NCI-H2081 treated with DMSO at 0.1 percent for 48 hours (cell line): ENCODE results near the gene LRFN2.

Experiments
- DNase-seq: peaks from one replicate; lab custom pipeline; 2025; lab: John Stamatoyannopoulos, UW

The LRFN2 gene

GRCh38 chr6:40586369-40587201 lies 579 bp downstream of the LRFN2 start:
- DNase-seq: no peak

- DNase-seq: no peak
These were observed 1.4 kb downstream of the LRFN2 start for GRCh38 chr6:40585651-40586269.

DNA sequence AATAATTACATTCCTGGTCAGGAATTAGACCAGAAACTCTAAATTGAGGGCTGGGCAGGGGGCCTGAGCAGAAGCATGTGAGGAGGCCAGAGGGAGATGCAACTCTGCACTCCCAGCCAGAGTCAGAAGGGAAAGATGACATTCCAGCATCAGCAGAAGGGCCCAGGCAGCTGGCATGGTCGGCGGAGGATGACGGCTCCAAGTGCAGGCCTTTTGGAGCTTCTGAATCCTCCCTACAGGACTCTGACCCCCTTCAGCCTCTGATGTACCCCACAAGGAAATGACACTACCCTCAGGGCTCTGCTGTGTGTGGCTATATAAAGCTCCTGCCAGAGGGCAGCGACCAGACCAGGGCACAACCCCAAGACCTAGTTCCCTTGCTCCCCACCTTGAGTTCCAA lies 1.9 kb downstream of the LRFN2 start:
- DNase-seq: no peak

DNA sequence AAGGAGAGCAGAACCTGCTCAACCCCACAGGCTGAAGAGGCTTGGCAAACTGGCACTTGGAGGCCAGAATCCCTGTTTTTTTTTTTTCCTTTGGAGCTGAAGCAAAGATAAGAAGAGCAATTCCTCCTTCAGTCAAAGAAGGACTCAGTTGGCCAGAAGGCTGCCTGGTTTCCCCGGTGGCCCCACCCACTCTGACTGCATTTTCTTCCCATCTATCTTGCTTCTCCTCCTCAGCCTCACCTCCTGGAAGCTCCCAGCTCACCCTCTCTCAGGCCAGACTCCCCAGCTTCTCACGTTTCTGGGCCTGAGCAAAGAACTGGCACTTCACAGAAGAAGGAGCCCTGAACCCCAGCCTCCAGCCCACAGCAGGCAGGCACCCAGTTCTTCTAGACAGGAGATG lies 2.4 kb downstream of the LRFN2 start:
- DNase-seq: no peak

DNA sequence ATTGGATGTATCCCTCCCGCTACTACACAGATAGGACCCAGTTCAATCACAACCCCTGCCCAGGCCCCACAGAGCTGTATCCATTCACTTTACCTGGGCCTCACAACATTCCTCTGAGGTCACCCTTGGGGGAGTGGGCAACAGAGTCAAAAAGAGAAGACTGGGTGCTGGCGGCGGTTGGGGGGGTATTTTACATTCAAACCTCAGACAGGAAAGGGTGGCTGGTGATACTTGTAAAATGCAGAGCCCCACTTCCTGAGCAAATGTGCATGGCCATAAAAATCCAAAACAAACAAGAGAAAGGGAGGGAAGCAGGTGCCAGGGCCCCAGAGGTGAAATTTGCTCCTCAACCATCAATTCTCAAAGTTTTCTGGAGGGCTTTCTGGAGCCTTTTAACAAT lies 3.5 kb downstream of the LRFN2 start:
- no peak for DNase-seq

- no peak for DNase-seq
These were observed 4.3 kb downstream of the LRFN2 start for GRCh38 chr6:40582892-40583291.

- DNase-seq: no peak
These were observed 8.1 kb downstream of the LRFN2 start for GRCh38 chr6:40579101-40579500.

DNA sequence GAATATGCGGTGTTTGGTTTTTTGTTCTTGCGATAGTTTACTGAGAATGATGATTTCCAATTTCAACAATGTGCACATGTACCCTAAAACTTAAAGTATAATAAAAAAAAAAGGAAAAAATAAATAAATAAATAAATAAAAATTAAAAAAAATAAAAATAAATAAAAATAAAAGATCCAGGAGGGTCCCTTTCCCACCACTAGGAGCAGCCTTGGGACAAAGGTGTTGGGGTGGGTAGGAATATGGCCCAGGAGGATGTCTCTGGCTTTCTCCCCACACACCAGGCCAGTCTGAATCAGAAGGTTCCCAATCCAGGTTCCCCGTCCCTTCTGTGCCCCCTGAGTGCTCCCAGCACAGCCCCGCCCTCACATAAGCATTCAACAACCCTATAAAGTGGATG lies 9.5 kb downstream of the LRFN2 start:
- no peak for DNase-seq

DNA sequence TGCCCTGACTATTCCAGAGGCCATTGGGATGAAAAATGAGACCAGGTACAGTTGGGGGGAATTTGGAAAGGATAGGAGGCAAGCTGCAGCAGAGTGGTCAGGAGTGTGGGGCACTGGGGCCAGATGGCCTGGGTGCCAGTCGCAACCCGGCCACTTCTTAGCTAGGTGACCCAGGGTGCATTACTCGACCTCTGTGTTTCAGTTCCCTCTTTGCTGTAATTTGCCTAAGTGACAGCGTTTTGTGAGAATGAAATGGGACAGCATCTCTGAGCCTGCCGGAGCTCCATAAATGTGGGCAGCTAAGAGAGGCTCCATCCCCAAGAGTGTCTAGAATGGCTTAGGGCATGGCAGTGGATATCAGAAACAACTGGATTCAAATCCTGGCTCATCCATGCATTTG lies 13.9 kb downstream of the LRFN2 start:
- DNase-seq: no peak

DNA sequence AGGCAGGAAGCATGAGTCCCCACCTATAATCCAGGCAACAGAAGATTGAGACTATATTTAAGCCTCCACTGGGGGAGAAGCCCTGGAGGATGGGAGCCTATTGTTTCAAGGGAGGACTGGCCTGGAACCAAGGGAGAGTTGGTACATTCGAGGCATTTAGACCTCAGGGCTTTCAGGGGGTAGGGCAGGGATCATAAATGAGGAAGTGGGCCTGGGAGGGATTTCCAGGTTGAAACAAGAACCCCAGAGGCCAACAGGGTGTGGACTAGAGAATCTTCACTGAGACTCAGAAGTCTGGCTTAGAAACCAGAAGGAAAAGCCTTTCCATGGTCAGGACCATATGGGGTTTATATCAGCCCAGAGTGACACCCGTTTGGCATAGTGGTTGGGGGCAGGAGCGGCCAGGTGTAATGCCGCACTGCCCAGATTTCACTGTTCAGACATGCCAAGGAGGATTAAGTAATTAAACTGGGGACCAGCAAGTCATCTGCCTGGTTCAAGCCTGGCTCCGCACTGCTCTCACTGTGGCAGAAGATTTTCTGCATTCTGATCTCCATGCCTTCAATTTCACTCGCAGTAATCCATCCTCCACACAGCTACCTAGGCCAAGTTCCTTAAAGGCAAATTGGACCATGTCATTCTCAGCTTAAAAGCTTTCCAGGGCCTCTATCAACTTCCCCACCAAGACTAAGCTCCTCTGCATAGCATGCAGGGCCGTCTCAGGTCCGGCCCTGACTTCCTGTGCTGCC lies 17.8 kb downstream of the LRFN2 start:
- DNase-seq: no peak

DNA sequence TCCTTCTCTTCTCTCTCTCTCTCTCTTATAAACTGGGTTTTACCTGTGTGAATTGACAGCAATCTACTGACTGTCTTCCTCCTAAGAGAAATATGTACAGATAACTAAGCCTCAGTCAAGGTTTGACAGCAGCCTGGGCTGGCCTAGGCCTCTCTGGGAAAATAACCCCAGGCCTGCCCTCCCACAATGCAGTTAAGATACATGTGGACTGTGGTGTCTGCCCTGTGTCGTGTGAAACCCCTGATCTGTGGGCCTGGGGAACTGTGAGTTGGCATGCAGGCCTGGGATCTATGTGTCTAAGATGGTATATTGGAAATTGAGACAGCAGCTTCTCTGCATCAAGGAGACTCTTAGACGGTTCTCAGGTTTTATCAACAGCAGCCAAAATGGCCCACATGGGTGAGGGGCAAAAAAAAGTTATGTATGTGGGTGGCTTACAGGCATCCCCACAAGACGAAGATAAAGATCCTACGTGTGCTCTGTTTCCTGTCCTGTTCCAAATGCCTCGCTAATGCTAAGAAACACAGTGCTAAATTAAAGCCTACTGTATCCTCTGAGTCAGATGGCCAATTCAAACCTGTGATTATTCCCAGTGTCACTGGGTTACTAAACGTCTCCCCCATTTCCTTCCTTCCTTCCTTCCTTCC lies 19.0 kb downstream of the LRFN2 start:
- no peak for DNase-seq

DNA sequence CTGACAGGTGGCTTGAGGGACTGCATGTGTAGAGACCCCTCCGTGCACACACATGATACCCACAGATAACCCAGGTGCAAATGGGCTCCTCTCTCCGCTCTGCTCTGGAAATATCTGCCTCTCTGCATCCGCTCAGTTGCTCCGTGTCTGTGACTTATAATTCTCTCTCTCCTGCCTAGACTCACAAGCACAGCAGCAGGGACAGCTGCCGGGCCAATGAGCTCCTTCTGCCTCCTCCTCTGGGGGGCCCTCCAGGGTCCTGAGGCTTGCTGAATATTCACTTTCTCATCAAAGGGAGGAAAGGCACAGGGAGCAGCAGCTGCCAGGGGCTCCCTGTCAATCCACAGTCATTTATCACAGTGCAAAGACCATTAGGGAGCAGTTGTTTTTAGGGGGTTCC lies 24.1 kb downstream of the LRFN2 start:
- DNase-seq: no peak

GRCh38 chr6:40559056-40559455 lies 28.1 kb downstream of the LRFN2 start:
- DNase-seq: no peak

DNA sequence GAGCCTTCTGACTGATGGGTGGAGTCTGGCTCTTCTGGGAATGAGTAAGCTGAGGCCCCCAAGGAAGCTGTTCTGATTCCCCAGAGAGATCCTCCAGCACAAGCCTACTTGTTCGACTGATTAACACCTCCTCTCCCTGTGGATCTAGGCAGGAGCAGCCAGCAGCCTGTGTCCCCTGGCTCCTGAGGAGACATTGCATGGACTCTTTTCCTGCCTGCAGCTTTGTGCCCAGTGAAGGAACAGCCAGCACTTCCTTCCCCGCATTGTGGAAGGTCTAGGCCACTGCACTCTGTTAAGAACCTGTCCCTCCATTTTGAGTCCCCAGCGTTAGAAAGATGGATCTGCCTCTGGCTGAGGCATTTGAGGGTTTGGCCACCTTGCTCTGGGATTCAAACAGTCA lies 29.1 kb downstream of the LRFN2 start:
- no peak for DNase-seq

GRCh38 chr6:40556881-40557280 lies 30.3 kb downstream of the LRFN2 start:
- no peak for DNase-seq

- DNase-seq: no peak
These were observed 31.1 kb downstream of the LRFN2 start for GRCh38 chr6:40556023-40556422.

DNA sequence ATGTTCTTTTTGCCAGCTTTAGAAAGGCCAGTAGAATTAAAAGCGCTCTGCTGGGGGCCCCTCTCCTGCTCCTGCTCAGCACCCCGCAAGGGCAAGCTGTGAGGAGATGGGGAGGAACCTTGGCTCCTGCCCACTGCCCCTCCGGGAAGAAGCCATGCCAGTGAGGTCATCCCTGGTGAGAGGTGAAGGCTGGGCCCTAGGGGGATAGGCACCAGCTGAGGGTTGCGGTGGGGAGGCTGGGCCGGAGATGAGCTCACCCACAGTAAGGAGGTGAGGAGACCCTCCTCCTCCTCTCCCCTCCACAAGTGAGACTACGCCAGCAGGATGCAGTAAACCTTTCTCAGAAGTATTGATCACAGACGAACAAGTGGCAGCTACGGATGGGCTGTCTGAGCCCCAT lies 32.1 kb downstream of the LRFN2 start:
- no peak for DNase-seq

DNA sequence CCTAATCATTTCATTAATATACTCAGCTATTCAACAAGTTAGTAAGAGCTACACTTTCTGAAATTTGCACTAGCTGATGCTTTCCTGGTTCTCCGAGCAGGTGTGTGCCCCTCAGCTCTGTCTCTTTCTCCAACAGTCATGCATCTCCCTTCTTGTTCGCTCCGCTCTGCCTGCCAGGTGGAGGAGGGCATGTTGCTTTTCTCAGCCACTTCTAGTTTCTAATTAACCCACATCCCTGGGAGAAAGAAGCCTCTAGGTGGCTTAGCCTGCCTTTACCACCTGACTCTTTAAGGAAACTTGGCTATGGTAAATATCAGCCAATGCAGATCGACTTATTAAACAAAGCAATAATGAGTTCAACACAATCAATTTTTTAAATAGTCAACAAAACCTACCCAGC lies 34.2 kb downstream of the LRFN2 start:
- DNase-seq: no peak

DNA sequence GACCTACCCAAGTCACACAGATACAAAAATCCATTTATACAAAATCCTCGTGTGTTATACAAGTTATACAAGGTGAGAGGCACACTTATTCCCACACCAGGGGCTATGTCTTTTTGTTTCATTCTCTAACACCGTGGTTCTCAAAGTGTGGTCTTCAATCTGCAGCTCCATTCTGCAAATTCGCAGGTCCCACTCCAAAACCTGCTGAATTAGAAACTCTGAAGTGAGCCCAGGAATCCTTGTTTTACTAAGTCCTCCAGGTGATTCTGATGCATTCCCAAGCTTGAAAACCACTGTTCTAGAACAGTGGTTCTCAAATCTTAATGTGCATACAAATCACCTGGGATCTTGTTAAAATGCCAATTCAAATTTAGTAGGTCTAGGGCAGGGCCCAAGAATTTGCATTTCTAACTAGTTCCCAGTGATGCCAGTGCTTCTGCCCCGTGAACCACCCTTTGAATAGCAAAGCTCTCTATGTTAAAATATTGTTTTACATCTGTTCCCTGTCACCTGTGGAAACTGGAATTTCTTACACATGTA lies 35.1 kb downstream of the LRFN2 start:
- no peak for DNase-seq

- no peak for DNase-seq
These were observed 36.7 kb downstream of the LRFN2 start for GRCh38 chr6:40550202-40551101.

DNA sequence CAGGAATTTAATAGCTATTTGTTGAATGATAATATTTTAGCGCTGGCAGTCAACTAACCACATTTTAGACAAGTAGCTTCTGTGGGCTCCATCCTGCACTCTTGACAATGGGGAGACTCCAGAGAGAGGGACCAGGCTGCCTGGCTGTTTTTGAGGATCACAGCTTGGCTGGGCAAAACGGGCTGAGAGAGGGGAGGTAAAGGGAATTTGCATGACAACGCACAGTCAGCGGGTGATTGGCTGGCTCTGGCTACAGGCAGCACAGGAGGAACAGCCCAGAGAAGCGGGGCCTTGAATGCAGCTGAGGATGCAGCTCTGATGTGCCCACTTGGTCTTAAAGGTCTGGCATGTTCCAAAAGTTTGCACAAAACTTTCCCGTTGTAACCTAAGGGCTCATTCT lies 41.2 kb downstream of the LRFN2 start:
- DNase-seq: no peak
